H1 (cell line): Measurements from ENCODE around the gene DNAI1.

Source experiments
- CTCF ChIP-seq, 3 experiments: IDR thresholded peaks; 1 replicate in 2 of 3; 2 replicates in 1 of 3; pipeline versions ENCODE4 v1.5.1 to v1.6.1; 2011; ENCODE audit warnings: low read length in 3 of 3, mild to moderate bottlenecking in 3 of 3, inconsistent platforms in 2 of 3, low read depth in 1 of 3, moderate library complexity in 1 of 3; ENCODE audit not compliant: insufficient read depth in 1 of 3; ENCODE audit errors: control extremely low read depth in 1 of 3
- EGR1 ChIP-seq: IDR thresholded peaks from 2 replicates; pipeline ENCODE4 v1.6.1; 2011; ENCODE audit warnings: low read depth, low read length, borderline replicate concordance
- POLR2A ChIP-seq, 2 experiments: IDR thresholded peaks; 1 replicate in 1 of 2; 2 replicates in 1 of 2; pipeline ENCODE4 v1.6.1; 2011; ENCODE audit warnings: low read depth in 2 of 2, low read length in 2 of 2, mild to moderate bottlenecking in 2 of 2; ENCODE audit errors: control extremely low read depth in 1 of 2
- POLR2AphosphoS5 ChIP-seq: IDR thresholded peaks from 2 replicates; pipeline ENCODE4 v1.6.1; 2011; ENCODE audit warnings: low read depth, low read length
- SUZ12 ChIP-seq: fragments of 200-600 bp; sonication (generic); IDR thresholded peaks from 2 replicates; pipeline ENCODE4 v1.6.1; 2012; ENCODE audit warnings: mild to moderate bottlenecking, inconsistent platforms, low read length, moderate library complexity, mixed read lengths
- ZNF274 ChIP-seq: IDR thresholded peaks from 2 replicates; pipeline ENCODE4 v1.7.0; 2012; ENCODE audit warnings: low read length, borderline replicate concordance; ENCODE audit errors: extremely low read depth

DNA sequence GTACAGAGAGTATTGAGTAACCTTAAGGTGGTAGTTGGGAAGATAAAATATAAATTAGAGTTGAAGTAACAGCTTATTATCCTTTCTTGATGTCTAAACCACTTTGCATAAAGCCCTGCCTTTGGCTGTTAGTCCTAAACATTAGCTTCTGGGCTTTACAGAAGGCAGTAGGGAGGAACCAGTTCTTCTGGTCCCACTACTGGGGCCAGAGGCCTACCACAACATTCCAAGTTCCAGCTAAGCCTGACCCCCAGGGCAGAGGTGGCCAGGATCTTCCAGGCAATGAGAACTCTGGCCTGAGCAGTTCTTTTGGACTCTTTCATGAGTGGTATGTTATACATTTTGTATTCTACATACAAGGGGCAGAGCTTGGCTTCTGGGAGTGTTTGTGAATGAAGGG lies 26.1 kb downstream of the DNAI1 start:
- TF ChIP-seq POLR2AphosphoS5 (no peak), EGR1 (no peak), CTCF (IDR thresholded peaks at IDR 0.05; ENCODE audit: control extremely low read depth in 1 of 3, insufficient read depth in 1 of 3, low read depth in 1 of 3, low read length in 3 of 3) (no peak), SUZ12 (no peak), POLR2A (IDR thresholded peaks at IDR 0.05; ENCODE audit: control extremely low read depth in 1 of 2, low read depth in 2 of 2, low read length in 2 of 2) (no peak), ZNF274 (no peak)
